Cardiac muscle cell (in vitro differentiated cells and primary cell): ENCODE measurements around the gene DAD1. TPM values are rescaled to one million over a fixed set of nuclear protein-coding genes. Genes with fewer than 3 reads are reported as not detected.
"Not testable (repeated sequence)": the region's sequence is repeated elsewhere in the genome, so short reads cannot be mapped to it uniquely, and the experiment has no call there.

Experiments
- DNase-seq, 2 donors: peaks; one replicate each; pipeline versions ENCODE4 v3.0.0 to v3.0.0-alpha.2; 2010 to 2017; ENCODE audit warnings: low read depth in 1 of 2, low spot score in 1 of 2
- H3K27ac ChIP-seq: fragments of 200-600 bp; sonication (generic); 2 replicates; pipeline ENCODE4 v1.5.1; 2016
- H3K27me3 ChIP-seq: fragments of 200-600 bp; sonication (generic); 2 replicates; pipeline ENCODE4 v1.6.0; 2016; ENCODE audit warnings: control low read depth
- H3K36me3 ChIP-seq: fragments of 200-600 bp; sonication (generic); 2 replicates; pipeline ENCODE4 v1.5.1; 2016; ENCODE audit warnings: control low read depth
- H3K4me1 ChIP-seq: fragments of 200-600 bp; sonication (generic); 2 replicates; pipeline ENCODE4 v1.8.1; 2017; ENCODE audit warnings: low read depth, mild to moderate bottlenecking, mixed run types
- H3K4me3 ChIP-seq: fragments of 200-600 bp; sonication (generic); 2 replicates; pipeline ENCODE4 v1.5.1; 2016; ENCODE audit warnings: mild to moderate bottlenecking
- H3K9me3 ChIP-seq: fragments of 200-600 bp; sonication (generic); 2 replicates; pipeline ENCODE4 v1.5.1; 2017; ENCODE audit warnings: low read depth, mild to moderate bottlenecking, control low read depth
- CTCF ChIP-seq: IDR thresholded peaks from 2 replicates; pipeline ENCODE4 v1.5.1; 2012; ENCODE audit warnings: low read depth, mild to moderate bottlenecking, low read length
- polyA plus RNA-seq: library from polyadenylated mRNA; unstranded; fragments of >200 nt; fragmentation: Nextera tagmentation; extraction: Ambion mirVana; gene quantifications from 2 replicates; pipeline ENCODE4 v1.2.1, GENCODE V29; 2016
- total RNA-seq: library from RNA; depleted of rRNA; stranded (reverse); fragments of >200 nt; gene quantifications from 2 replicates; pipeline ENCODE4 v1.2.3, GENCODE V29; 2016

DAD1 gene
- total and polyA plus RNA-seq, 2 experiments from 2014 or later, result 103 to 444 TPM

DNA sequence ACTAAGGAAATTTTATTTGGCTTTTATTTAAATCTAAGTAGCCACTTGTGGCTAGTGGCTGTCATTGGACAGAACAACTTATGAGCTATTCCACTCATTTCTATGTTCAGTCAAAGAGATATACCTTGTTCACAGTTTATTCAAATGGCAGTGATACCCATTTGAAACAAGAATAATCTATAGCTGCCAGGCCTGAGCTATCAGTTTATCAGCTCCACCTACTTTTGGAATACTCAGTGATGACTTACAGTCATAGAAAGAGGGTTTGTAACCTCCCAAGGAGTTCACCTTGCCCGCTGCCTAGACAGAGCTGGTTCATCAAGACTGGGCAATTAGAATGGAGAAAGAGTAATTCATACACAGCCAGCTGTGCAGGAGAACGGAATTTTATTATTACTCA is 4.6 kb upstream of the DAD1 start:
- DNase-seq, result no peak
- H3K4me1 ChIP-seq, result no peaks in the 10 kb centered on the region

DNA sequence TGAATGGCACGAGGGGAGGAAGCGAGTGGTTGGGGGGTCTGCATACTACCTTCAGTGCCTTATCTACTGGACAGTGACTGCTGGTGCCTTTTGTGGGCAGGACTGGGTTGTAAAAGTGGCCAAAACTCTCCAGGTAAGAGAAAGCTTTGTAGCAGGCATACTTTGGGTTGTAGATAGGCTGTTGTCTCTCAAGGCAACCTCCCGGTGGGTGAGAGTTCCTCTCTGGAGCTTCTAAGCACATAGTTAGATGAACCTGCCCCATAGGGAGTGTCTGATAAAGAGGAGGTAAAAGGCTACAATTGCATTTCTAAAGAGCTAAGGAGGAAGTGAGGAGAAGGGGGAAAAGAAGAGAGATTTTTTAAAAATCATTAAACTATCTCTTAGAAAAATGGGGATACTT is 4.2 kb upstream of the DAD1 start:
- H3K4me3 ChIP-seq, result no peak overlapping the region
- no peaks in the 10 kb centered on the region for H3K9me3 ChIP-seq
- peaks cover 2% of the 10 kb centered on the region for H3K4me1 ChIP-seq
- H3K27me3 ChIP-seq, result no peaks in the 10 kb centered on the region
- TF ChIP-seq CTCF, result no peak
- no peaks in the 10 kb centered on the region for H3K36me3 ChIP-seq
- no peak for DNase-seq
- no peak overlapping the region for H3K27ac ChIP-seq

More for the DNA sequence above, 4.6 kb upstream of the DAD1 start:
- TF ChIP-seq CTCF, result no peak
- H3K4me3 ChIP-seq, result no peak overlapping the region
- no peaks in the 10 kb centered on the region for H3K27me3 ChIP-seq
- no peaks in the 10 kb centered on the region for H3K36me3 ChIP-seq
- no peaks in the 10 kb centered on the region for H3K9me3 ChIP-seq
- H3K27ac ChIP-seq, result no peak overlapping the region

DNA sequence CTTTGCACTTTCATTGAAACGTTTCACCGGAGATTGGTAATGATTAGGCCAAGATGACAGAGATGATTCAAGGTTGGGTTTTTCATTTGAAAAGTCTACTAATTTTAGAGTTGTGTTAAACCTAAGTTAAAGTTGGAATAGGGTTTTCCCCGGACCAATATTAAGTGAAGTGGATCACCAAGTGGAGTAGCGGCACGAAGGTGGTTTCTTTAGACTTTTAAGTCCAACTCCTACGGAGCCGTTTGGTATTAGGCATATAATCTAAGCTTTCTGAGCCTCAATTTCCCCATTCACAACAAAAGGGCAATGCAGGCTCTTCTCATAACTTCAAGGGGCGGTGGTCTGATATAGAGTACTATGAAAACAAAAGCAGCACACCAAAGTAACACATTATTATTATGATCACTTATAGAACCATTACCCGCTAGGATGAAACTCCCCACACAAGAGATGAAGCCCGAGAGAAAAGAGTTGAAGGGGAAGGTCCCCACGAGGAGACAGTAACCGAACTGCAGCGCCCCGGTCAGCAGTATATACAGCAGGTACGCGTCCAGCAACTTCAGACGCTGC is 413 bp downstream of the DAD1 start:
- Histone ChIP-seq H3K27me3 (no peaks in the 10 kb centered on the region), H3K4me1 (peaks cover 5% of the 10 kb centered on the region), H3K27ac (peak overlapping the region; percentile 76), H3K4me3 (peak overlapping the region; percentile 65), H3K9me3 (no peaks in the 10 kb centered on the region), H3K36me3 (no peaks in the 10 kb centered on the region)
- no peak for TF ChIP-seq CTCF
- DNase-seq, result no peak

DNA sequence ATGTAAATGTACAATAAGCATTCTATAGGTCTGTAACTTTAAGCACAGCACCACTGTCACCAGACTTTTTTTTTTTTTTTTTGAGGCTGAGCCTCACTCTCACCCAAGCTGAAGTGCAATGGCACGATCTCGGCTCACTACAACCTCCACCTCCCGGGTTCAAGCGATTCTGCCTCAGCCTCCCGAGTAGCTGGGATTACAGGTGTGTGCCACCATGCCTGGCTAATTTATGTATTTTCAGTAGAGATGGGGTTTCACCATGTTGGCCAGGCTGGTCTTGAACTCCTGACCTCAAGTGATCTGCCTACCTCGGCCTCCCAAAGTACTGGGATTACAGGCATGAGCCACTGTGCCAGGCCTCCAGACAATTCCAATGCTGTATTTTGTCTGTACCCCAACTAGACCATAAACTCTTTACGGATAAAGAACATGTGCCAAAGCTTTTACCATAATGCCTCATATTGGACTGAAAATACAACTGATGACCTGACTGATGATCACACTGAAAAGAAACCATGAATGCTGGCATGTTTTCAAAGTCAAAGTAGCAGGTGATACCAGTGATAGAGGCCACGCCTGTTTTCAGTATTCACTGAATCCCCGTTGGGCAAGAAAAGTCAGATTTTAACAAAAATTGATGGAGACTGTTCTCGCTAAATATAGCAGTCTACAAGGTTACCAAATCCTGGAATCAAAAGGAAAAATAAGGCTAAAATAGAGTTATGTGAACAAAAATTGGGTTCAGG is 1.2 kb downstream of the DAD1 start:
- not testable (repeated sequence) for H3K9me3 ChIP-seq, H3K4me1 ChIP-seq, H3K27me3 ChIP-seq, DNase-seq, H3K36me3 ChIP-seq, H3K27ac ChIP-seq
- H3K4me3 ChIP-seq, result peak overlapping the region; percentile 65

- H3K27me3 ChIP-seq, result no peaks in the 10 kb centered on the region
- H3K27ac ChIP-seq, result no peak overlapping the region
- no peak overlapping the region for H3K4me3 ChIP-seq
- H3K4me1 ChIP-seq, result peaks cover 5% of the 10 kb centered on the region
- no peak for TF ChIP-seq CTCF
- DNase-seq, result no peak
- H3K9me3 ChIP-seq, result no peaks in the 10 kb centered on the region
- H3K36me3 ChIP-seq, result no peaks in the 10 kb centered on the region
Observed at GRCh38 chr14:22587247-22587646, 1.8 kb downstream of the DAD1 start.

GRCh38 chr14:22583994-22584393 is 5.0 kb downstream of the DAD1 start:
- H3K27me3 ChIP-seq, result no peaks in the 10 kb centered on the region
- H3K4me1 ChIP-seq, result peaks cover 9% of the 10 kb centered on the region
- H3K4me3 ChIP-seq, result no peak overlapping the region
- TF ChIP-seq CTCF, result no peak
- H3K9me3 ChIP-seq, result no peaks in the 10 kb centered on the region
- DNase-seq, result no peak
- H3K36me3 ChIP-seq, result no peaks in the 10 kb centered on the region
- H3K27ac ChIP-seq, result no peak overlapping the region
